ENCODE results near the gene FOS.

GRCh38 chr14:75258803-75259509 lies 19.7 kb upstream of the FOS start:
- no peak for TF ChIP-seq CTCF (IDR thresholded peaks at IDR 0.05)
- TF ChIP-seq ZFX (IDR thresholded peaks at IDR 0.05; ENCODE audit: borderline replicate concordance), result no peak
